CD4-positive, alpha-beta T cell treated with Interleukin-17A for 1 hour (primary cell): ENCODE results near the gene NDRG2.

Source experiments
- DNase-seq: peaks from one replicate; pipeline ENCODE4 v3.0.0-alpha.2; 2020

NDRG2 gene

DNA sequence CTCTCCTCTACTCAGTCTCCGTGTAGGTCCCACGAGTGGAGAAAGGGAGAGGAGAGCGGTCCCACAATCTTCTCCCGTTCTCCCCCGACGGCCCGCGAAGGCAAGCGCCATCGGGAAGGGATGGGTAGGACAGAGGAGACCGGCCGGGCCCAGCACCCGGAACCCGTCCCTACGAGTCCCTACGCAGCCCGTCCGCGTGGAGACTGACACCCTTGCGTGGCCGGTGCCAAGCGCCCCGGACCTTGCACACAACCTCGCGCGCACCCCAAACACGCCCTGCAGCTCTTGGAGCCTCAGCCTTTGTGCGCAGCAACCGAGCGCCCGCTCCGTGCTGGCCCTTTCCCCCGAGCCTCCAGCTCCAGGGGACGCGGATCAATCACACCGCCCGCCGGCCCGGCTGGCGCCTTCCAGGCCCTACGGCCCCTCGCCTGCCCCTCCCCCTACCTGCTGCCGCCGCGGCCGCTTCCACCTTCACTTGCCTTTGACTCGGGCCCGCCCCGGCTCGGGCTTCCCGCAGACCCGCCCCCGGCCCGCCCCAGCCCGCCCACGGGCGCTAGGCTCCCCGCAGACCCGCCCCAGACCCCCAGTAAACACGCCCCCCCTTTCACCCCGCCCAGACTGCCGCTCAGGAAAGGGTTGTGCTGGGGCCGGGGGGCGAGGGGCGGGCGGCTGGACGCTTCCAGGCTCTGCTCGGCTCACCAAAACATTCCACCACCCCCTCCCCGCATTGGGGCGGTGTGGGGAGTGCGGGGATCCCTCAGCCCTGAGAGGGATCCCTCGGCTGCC is at the start of gene NDRG2:
TSS of gene NDRG2 (minus strand) at position 477 of the 786 bp plus-strand sequence. CDS start 1,746 bp downstream, outside the sequence.
- DNase-seq, result peak; percentile 84

DNA sequence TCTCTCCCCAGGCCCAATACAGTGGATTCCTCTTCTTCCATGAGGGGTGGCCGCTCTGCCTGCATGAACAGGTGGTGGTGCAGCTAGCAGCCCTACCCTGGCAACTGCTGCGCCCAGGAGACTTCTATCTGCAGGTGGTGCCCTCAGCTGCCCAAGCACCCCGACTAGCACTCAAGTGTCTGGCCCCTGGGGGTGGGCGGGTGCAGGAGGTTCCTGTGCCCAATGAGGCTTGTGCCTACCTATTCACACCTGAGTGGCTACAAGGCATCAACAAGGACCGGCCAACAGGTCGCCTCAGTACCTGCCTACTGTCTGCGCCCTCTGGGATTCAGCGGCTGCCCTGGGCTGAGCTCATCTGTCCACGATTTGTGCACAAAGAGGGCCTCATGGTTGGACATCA is 49.1 kb upstream of the NDRG2 start:
- no peak for DNase-seq

DNA sequence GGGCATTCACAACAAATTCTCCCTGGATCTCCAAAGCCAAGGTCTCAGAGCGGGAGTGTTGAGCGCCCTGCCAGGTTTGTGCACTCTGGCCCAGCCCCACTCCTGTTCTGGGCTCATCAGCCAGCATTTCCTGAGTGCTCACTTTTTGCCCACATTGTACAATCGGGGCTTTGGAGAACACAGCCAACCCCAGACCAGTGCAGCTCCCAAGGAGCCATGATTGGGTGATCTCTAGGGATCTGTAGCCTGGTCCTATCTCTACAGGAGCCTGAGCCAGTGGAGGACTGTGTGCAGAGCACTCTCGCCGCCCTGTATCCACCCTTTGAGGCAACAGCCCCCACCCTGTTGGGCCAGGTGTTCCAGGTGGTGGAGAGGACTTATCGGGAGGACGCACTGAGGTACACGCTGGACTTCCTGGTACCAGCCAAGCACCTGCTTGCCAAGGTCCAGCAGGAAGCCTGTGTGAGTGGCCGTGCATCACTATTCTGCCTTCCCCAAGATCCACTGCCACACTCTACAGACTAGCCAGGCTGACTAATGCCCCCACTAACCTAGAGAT is 48.0 kb upstream of the NDRG2 start:
- no peak for DNase-seq

DNA sequence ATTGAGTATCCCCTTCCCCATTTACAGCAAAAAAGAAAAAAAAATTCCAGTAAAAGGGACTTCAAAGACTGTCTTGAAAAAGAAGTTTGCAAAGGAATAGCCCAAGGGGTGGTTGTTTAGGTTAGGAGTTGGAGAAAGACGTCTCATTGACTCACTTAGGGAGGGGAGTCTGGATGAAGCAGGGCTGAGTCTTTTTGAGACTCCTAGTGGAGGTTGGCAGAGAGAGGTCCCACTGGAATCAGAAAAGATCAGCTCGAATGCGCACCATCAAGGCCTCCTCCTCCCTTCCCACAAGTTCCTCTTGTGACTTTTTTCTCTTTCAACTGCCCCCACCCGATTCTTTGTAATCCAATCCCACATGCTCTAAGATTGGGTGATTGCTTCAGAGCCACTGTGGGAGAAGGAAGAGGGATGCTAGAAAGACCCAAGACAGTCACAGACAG is 47.2 kb upstream of the NDRG2 start:
- DNase-seq, result no peak

DNA sequence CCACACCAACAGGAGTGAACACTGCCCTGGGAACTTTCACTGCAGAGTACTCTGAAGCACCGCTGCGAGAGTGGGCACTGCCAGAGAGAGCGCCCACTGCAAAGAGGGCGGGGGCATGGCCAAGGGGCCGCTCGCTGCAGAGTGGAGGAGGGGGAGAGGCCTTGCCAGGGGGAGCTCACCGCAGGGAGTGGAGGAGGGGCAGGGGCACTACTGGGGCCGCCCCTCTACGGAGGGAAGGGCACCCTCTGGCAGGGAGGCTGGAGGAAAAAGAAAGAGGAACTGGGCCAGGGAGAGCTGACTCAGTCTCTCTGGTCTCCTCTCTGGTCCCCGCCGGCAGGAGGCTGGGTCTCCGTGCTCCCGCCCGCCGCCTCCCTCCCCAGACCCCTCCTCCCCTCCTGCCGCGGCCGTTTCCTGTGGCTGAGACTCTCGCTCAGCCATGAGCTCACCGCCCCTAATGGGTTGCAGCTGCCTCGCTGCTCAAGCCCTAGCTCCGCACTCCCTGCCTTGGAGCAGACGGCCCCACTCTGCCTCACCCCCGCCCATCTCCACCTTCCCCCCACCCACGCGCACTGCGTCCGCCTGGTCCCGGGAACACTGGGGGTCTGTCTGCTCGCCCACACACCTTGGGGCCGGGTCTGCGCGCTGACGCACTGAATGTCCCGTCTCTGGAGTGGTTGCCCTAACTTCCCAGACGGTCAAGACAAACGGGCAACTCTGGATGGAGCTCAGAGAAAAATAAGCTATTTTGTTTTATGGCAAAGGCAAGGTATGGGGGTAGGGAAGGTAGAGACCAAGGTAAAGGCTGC is 46.6 kb upstream of the NDRG2 start:
- DNase-seq, result peak; percentile 62

DNA sequence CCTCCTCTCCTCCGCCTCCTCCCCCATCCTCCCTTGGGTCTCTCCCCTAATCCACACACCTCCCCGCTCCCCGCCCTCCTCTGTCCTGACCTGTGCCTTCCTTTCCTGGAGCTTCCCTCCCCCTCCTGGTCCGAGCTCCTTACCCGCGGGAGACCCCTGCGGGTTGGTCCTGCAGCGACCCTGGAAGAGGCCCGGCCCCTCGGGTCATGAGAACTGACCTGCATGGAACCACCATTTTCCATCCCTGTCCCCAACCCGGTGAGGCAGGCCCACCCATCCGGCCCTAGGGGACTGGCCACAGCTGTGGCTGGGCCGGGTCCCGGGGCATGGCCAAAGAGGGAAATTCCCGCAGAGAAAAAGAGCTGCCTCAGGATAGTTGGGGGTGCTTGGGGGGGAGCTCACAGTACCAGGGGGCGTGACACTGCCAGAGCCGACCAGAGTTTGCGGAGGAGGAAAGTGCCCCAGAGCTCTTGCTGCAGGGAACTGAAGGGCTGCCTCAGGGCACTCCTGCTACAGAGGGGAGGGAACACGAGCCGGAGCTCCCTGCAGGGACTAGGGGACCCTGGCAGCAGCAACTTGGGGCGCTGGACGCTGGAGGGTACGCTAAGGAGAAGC is 45.9 kb upstream of the NDRG2 start:
- peak; percentile 48 for DNase-seq

DNA sequence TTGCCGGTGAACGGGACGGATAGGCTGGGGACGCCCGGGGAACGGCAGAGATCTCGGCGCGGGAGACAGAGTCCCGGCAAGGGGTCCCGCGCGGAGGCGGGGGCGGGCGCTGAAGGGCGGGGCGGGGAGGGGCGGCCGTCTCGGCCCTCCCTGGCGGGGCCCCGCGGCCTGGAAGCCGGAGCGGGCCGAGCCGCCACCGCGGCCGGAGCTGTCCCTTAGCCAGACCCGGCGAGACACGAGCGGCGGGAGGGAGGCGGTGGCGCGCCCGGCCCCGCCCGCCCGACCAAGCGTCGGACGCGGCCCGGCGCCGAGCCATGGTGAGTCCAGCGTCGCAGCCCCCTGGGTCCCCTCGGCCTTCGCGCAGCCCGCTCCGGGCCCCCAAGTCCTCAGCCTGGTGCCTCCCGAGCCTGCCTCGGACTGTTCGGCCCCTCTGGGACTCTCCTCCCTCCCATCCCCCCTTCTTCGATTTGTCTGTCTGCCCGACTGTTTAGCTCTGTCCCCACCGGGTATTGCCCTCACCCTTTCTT is 45.3 kb upstream of the NDRG2 start, which contains the start of gene ARHGEF40:
TSS of gene ARHGEF40 (plus strand) at position 222 of the 527 bp plus-strand sequence. CDS start at position 315, 93 bp downstream.
- peak; percentile 52 for DNase-seq

DNA sequence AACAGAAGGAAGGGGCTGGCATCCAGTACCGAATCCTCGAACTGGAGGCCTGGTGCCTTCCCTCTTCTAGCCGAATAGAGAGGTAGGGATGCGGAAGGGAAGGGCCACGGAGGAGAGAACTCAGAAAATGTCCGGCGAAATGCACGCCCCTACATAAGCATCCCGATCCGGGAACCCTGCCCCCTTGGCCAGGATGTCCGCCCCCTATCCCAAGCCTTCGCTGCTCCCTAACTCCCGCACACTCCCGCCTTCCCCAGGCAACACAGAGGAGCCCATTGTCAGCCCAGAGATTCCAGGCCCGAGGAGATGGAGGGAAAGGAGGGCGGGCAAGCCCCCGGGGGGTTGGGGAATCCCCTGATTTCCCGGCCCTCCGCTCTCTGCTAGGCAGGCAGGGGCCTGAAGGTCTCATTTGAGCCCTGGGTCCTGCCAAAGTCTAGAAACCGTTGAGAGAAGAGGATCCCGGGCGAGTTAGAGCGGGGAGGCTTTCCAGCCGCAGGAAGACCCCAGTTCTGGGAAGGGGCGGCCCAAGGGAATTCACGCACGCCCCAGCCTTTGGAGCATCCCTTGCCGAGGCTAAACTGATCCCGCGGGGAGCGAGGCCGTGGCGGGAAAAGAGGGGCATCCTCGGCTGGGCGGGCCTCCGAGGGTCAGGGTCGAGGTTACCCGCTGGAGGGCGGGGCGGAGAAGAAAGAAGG is 44.7 kb upstream of the NDRG2 start:
- DNase-seq, result peak; percentile 44

DNA sequence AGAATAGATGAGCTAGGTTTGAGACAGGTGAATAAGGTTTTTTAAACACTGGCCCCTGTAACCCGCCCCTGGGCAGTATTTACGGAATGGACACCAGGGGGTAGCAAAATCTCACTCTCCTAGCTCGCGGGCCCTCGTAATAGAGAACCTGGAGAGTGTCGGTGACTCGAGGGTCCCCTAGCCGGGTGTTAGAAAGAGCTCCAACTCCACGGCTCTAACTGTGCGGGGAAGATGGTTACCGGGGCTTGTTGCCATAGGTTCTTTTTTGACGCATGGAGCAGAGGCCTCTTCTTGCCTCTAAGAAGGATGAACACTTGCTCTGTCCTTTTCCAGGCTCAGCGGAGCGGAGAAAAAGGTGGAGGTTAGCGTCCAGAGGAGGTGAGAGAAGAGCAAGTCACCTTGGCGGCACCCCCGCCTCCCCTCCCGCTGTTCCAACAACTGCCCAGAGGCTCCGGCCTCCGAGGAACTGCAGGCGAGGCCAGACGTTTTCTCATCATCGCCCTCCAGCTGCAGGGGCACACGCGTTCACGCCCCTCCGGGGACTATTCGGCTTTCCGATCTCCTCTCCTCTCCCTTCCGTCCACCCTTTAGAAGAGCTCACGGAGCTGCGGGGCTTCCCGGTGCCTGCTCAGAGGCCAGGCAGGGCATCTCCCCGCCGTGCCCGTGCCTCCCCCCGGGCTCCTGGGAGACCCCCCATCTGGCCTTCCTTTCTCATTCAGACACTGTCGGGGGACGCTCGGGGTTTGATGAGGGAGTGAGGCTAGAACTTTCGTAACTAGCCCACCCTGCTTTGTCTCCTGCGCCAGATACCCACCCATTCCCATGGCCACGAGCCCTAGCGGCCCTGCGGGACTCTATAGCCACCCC is 43.9 kb upstream of the NDRG2 start:
- DNase-seq, result peak; percentile 78

DNA sequence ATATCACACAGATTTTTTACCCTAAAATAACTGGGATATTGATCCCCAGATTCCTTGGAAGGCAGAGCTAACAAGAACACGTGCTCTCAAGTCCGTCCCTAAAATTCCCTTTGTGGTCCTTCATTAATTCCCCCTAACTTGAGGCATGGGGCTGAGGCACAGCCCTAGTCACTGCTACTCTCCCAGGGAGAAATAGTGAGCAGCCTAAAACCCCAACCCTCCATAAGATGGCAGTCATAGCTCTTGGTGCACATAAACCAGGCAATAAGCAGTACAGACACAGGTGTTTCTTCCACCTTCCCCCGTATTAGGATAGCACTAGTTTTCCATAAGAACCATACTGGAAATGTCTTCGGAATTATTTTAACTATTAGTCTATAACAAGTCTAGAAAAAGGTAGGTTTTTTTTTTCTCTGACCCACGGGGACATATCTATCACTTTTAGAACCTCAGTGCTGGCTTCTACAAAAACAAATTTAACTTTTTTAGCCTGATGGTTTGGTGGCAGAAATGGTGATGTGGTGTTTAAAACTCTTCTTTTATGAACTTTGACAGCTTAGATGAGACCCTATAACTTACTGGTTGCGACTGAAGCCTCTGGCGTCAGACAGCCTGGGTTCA is 42.1 kb upstream of the NDRG2 start:
- peak; percentile 37 for DNase-seq

DNA sequence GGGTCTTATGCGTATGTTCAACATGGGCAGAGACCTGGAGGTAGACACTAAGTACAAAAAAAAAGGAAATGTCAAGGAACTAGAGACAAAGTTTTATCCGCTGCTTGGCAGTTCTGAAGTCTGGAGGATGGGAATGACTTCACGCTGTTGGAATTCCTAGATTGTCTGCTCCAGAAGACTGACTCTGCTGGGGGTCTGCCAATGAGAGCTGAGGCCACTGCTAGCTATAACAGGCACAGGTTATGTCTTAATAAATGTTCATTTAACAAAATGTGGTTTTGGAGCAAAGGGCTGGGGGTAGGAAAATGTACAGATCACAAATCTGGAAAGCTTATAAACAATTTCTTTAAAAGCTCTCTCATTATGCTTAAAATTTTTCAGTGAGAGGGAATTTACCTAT is 38.6 kb upstream of the NDRG2 start:
- DNase-seq, result no peak

DNA sequence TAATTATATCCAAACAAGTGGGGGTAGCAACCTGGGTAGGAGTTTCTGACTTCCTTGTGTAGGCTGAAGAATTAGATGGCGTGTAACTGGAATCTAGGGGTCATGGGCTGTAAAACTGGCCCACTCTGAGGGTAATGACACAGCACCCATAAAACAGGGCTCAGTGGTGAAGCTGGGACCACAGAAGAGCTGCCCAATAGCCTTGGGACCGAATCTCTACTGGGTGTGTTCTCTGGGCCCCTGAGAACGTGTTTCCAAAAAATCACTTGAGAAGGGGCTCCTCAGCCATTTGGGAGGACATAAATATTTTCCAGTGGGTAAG is 36.4 kb upstream of the NDRG2 start:
- no peak for DNase-seq

DNA sequence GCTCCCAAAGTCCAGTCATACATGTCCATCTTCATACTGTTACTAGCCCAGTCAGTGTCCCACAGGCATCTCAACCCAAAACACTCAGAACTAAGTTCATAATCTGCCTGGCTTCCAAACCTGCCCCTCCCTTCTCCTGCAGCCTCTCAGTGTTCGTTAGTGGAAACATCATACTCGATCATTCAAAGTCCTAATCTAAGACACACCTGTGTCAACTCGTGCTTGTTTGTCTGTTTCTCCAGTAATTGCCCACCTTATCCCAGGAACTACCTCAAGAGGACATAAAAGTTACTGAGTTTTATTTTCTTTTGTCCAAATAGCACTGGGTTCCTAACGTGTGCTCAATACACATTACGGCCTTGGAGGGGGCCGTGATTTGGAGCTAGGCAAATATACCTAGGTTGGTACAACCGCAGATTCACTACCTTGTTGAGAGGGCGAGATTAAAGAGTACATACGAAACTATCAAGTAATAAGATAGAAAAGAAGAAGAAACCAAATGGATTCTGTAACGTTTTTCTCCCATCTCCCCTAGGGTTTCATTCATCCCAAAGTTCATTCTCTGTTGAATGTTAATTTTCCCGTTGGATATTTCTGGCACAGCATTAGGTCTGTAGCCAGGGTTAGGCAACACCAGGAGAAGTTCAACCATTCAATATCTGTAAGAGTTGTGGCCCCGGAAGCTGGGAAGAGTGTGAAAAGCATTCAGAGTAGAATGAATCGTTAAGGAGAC is 35.9 kb upstream of the NDRG2 start:
- no peak for DNase-seq

DNA sequence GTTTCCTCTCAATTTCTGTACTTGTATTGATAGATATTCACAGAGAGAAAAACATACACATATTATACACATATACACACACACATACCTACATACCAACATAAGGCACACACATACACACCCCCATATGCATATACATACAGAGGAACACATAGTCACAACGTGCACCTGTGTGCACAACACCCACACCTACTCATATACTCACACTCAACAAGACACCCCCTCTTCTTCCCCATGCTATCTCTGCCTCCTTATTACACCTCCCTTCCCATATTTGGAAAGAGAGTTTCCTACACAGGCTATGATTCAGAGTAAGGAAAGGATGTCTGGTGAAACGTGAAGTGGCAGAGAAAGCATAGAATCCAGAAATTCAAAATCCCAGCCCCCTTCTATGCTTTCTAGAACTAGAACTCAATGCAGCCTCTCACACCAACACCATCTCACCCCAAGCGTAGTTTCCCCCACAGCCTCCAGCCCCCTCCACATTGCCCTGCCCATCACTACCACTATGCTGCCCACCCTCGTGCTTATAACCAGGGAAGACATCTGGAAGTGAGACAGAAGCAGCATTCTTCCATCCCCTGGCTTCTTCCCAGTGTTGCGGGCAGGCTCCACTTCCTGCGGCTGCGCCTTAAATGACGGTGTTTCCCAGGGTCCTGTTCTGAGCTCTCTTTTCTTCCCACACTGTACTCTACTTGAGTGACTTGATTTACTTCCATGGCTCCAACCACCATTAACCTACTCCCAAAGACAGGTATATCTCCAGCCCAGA is 35.2 kb upstream of the NDRG2 start:
- DNase-seq, result no peak

DNA sequence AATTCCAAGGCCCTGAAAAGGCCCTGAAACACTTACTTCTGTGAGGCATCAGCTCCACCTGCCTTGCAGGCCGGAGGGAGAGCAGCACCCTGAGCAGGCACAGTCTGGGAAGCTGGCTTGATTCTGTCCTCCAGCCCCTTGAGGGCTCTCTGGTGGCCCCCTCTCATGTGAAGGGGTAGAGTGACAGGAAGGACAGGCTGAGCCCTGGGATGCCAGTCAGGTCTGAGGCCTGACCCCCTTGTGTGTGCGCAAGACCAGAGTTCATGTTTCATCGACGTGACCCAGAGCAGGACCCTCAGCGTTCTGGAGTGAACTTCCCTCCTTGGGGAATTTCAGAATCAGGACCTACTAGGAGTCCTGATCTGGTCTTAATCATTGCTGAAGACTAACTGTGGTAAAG is 34.0 kb upstream of the NDRG2 start:
- DNase-seq, result no peak

DNA sequence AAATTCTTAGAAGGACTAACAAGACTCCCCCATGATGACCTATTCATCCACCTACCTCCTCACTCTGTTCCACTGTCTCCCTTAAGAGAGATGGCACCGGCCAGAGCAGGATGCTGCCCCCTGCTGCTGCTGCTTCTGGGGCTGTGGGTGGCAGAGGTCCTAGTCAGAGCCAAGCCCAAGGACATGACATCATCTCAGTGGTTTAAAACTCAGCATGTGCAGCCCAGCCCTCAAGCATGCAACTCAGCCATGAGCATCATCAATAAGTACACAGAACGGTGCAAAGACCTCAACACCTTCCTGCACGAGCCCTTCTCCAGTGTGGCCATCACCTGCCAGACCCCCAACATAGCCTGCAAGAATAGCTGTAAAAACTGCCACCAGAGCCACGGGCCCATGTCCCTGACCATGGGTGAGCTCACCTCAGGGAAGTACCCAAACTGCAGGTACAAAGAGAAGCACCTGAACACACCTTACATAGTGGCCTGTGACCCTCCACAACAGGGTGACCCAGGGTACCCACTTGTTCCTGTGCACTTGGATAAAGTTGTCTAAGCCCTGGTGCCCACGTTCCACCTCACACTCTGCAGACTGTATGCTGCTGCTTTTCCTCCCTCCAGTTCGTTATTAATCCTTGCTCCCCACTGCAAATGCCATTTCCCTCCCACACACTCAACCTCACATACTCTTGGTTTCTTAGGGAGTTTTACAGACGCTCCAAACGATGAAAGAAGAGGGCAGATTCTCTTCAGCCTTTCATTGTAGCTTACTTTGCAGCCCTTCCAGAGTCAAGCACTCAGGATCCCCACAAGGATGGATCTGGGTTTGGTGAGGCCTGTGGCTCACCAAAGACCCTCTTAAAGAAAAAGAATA is 33.2 kb upstream of the NDRG2 start, which contains the start of gene RNASE8:
TSS of gene RNASE8 (plus strand) at position 20 of the 873 bp plus-strand sequence. CDS start at position 91, 71 bp downstream.
- no peak for DNase-seq

DNA sequence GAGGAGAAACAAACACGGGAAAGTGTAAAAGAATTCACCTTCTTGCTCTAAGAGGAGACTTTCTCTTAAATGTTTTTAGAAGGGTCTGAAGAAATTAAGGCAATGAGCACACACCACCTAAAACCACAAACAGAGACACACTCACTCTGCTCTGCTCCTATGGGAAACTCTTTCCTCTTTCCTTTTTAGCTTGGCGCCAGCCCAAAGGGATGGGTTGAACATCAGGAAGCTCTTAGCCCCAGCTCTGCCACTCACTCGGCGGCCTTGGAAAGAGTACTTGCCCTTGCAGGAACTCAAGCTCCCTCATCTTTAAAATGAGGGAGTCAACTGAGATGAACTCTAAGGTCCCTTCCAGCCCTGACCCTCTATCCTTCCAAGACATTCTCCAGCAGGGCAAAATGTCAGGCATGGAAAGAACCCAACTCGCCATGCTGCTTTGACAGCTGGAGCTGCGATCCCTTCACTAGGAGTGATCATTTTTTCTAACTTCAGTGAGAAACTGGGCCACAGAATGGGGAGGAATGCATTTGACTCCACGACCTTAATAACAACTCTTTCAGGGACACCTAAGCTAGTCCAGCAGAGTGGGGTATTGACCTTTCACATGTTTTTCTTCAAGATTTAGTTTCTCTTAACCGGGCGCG is 31.8 kb upstream of the NDRG2 start:
- no peak for DNase-seq
